ENCODE results near the gene WNT4.

WNT4 gene

DNA sequence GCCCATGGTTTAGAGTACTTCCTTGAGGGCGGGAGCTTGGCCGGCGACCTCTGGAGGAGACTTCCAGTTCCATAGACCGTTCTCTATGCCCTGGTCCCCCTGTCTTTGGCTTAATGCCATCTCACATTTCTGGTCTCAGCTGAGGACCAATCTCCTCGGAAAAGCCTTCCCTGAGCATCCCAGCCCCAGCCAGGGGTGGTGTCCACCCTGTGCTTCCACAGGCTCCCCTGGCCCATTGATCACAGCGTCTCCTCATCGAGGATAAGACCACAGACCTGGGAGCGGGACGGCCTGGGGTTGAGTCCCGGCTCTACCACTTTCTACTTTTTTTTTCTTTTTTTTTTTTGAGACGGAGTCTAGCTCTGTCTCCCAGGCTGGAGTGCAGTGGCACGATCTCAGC, 14.5 kb downstream of the WNT4 start:
- no peak for DNase-seq

DNA sequence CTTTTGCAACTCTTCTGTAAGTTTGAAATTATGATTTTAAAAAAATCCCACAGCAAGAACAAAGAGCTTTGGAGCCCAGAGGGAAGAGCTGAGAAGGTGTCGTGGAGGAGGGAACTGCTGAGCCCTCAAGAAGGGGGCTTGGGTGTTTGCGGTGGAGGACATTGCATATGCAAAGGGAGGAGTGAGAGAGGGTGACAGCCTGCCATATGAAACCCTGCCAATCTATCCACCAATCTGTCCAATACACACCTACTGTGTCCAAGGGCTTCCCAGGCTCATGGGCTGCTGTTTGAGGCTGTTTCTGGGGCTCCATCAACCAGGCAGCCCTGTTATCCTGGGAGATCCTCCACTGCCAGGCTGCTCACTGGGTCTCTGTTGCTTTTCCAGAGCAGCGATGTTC, 15.2 kb downstream of the WNT4 start:
- DNase-seq, result no peak

DNA sequence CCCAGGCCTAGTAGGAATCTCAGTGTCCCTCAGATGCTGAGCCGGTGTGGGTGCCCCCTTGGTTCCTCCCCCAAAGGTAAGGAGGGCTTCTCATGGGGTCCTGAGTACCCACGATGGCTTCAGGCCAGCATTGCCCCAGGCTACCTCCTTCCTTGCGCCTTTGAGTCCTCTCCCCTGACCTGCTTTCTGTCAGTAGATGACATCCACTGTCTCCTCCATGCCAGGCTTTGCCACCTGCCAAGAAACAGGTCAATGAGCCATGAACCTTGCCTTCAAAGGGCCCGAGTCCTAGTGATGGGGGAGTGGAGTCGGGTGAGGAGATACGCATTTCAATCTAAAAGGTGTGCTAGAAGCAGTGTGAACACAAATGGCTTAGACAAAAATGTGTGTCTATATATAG, 15.6 kb downstream of the WNT4 start:
- DNase-seq, result no peak

GRCh38 chr1:22126531-22126930, 16.4 kb downstream of the WNT4 start:
- DNase-seq, result no peak

DNA sequence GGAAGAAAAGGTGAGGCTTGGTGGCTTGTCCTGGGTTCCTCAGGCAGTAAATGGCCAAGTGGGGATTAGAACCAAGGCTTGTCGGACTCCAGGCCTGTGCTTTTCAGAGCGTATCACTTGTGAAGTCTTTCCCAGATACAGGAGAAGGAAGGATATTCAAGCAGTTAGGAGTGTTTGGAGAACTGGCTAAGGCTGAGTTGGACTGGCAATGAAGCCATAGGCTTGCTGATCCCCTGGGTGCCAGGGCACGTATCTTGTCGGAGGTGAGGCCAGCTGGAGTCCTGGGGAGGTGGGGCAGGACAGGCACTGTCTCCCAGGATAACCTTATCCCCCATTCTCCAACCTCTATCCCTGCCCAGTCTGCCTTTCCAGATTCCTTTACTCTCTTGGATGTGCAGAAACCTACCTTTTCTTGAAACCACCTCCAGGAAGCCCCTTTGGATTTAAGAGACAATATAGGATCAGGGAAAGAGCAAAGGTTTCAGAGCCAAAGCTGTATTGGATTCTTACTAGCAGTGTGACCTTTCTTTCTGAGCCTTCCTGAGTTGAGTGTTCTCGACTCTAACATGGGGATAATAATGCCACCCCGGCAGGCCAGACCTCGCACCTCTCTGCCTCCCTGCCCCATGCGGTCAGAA, 18.2 kb downstream of the WNT4 start:
- no peak for DNase-seq

GRCh38 chr1:22123901-22124404, 18.9 kb downstream of the WNT4 start:
- no peak for DNase-seq

- no peak for DNase-seq
Measured at GRCh38 chr1:22123071-22123390, 19.9 kb downstream of the WNT4 start.

DNA sequence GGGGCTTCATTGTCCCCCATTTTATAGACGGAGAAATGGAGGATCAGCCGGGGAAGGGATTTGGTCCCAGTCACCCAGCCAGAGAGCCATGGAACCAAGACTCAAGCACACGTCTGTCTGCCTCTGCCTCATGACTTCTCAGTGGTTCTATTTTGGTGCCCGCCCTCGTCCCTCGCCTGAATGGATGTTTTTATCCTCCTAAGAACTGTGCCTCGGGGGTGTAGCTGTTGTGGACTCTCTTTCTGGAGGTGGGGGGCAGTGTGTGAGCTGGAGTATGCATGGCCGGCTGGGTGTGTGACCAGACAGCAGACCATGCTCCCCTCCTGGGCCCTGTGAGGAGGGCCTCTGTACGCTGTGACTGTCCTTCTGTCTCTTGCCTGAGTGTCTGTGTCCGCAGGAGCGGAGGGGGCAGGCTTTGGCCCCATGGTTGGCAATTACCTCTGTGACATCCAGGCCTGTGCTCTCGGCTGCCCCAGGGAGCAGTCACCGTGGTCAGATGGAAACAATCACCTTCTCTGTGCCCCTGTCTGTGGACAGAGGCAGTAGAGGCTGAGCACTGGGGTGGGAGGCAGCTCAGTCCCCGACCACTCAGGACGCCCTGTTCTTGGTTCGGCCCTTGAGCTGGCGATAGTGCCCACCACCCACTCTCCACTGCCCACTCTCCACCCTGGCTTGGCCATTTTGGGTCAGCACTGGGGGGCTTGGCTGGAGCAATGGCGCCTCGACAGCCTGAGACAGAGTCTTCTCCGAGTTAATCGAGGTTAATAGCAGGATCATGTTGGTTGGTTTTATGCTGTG, 20.4 kb downstream of the WNT4 start:
- DNase-seq, result no peak

- DNase-seq, result no peak
Measured at GRCh38 chr1:22121421-22121911, 21.4 kb downstream of the WNT4 start.

DNA sequence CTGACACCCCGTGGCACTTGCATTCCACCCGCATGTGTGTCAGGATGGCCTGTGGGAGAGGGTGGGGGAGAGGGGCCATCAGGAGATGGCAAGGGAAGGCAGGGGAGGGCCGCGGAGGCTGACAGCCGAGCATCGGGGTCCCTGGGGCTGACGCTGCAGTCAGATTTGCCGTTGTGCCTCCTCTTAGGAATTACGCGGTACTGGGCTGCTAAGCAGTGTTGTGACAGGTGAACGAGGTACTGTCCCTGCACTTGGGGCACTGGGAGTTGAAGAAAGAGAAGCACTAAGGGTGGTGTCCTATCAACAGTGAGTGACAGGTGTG, 22.5 kb downstream of the WNT4 start:
- no peak for DNase-seq

DNA sequence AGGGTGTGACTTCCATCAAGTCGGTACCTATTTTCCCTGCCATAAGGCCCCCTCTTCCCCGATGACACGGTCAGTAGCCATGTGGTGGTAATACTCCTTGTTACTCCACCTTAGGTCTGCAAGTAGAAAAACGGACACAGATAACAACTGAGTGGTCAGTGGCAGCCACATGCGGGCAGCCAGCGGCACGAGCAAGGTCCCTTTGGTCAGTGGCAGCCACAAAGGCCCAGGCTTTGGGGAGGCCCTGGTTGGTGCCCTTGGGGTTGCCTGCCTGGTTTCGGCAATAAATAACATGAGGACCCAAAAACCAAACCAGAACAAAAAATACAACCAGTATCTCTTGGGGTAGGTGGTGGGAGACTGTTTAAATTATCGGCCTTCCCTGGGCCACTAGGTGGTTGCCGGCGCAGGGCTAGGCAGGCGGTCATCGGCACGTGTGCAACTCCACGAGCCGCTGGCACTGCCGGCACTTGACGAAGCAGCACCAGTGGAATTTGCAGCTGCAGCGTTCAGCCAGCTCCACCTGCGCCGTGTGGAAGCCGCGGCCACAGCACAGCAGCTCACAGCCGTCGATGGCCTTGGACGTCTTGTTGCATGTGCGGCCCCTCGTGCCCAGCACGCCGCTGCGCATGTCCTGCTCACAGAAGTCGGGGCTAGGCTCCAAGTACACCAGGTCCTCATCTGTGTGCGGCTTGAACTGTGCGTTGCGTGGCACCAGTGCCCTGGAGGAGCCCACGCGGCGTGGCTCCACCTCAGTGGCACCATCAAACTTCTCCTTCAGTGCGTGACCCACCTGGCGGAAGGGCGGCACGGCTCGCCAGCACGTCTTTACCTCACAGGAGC, 23.1 kb downstream of the WNT4 start:
- no peak for DNase-seq

DNA sequence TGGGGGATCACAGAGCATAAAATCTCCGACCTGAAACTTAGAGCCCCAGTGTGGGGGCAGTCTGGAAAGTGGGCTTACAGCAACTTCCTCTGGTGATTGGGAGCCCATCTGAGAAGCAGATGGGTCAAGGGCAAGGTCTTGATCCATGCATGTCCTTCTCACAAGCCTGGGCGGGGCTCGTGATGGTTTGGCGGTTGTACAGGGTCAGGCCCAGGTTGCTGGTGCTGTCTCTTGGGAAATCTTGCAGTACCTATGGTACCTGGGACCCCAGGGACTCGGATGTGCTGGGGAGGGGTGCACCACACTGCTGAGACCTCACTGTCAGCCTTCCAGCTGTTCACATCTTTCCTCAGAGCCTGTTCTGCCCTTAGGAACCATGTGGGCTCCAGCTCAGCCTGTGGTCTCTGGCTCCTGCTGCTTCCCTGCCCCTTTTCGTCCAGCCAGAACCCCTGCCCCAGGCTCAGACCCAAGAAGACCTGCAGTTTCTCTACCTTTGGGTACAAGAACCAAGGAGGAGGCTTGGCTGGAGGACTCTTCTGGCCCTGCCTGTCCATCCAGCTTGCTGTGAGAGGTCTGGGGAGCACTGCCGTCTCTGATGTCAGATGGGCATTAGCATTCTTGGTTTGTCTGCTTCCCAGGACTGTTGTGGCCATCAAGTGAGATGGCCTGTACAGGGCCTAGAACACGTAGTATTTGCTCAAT, 24.5 kb downstream of the WNT4 start:
- no peak for DNase-seq

- no peak for DNase-seq
Measured at GRCh38 chr1:22117851-22118250, 25.0 kb downstream of the WNT4 start.

DNA sequence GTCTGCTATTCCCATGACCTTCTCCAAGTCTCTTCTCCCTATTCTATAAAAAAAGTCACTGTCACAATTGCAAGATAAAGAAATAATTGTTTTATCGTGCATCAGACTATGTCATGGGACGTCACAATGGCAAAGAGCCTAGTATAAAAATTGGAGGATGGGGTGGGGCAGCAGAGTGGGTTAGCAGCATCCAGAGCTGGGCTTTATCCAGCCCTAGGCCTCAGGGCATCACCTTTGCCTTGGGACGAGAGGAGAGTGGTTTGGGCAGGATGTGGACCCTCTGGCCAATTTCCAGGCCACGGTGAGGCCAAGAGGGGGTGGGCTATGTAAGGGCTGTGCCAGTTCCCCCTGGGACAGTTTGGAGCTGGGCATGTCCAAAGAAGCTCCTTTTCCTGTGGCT, 25.7 kb downstream of the WNT4 start:
- no peak for DNase-seq

DNA sequence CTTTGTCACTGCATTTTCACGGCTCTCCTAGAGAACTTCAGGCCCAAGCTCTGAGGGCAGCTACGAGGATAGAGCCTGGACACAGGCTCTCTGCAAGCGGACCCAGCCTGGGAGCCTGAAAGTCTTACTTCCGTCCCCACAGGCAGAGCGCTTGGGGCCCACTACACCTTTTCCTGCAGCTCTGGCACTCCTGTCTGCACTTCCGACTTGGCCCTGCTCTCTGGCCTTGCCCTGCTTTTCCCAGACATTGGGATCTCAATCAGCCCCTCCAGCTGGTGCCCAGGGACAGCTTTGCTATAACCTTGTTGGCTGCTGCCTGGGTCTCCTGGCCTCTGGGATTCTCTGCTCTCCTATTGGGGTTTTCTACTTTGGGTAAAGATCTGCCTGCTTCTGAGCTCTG, 27.6 kb downstream of the WNT4 start:
- DNase-seq, result no peak

- DNase-seq, result no peak
Measured at GRCh38 chr1:22114083-22115012, 28.5 kb downstream of the WNT4 start.

DNA sequence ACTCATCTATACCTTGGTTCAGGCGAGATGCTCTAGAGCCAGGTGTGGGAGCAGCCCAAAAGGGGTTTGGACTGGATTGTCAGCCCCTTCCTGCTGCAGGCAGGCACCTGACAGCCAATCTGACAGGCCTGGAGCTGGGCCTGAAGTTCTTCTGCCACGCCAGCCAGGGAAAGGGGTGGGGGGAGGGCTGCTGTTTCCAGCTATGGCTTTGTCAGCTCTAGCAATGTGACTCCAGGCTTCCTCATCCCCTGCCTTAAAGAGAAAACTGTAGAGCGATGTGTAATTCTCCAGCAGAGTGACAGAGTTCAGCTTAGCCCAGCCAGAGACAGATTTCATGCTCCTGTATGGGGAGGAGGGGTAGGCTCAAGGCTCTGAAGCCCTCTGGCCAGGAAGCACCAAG, 30.3 kb downstream of the WNT4 start:
- no peak for DNase-seq

DNA sequence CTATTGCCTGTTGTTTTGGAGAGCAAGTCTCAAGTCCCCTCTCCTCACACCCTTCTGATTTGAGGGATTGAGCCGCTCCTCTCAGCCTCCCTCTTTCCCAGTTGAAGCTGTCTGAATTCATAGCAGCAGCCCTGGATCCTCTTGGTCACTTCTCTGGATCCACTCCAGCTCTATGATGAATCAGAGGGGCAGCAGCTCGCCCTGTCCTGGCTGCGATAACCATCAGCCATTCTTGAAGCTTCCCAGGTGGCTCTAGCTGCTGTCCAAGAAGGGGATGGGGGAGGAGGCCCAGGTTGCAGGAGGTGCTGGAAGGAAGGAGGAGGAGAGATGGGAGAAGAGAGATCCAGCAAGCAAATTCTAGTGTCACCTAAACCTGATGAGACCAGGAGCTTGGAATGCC, 31.3 kb downstream of the WNT4 start:
- DNase-seq, result no peak

GRCh38 chr1:22111115-22111514, 31.8 kb downstream of the WNT4 start:
- no peak for DNase-seq

GRCh38 chr1:22110016-22110415, 32.9 kb downstream of the WNT4 start:
- no peak for DNase-seq

GRCh38 chr1:22108339-22109105, 34.4 kb downstream of the WNT4 start:
- DNase-seq, result no peak

Data from activated naive CD4-positive, alpha-beta T cell (primary cell).